ENCODE results near the gene CAVIN1.
A peak's percentile ranks its signal among the peaks of the same experiment; 100 is the strongest.
"Not testable (repeated sequence)": the region's sequence is repeated elsewhere in the genome, so short reads cannot be mapped to it uniquely, and the experiment has no call there.

CAVIN1 gene

DNA sequence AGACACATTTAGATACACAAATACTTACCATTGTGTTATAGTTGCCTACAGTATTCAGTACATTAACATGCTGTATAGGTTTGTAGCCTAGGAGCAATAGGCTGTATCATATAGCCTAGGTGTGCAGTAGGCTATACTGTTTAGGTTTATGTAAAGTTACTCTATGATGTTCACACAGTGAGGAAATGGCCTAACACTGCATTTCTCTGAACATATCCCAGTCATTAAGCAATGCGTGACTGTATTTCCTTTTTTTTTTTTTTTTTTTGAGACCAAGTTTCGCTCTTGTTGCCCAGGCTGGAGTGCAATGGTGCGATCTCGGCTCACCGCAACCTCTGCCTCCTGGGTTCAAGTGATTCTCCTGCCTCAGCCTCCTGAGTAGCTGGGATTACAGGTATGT is 5.1 kb downstream of the CAVIN1 start:
- not testable (repeated sequence) for H3K9me3 ChIP-seq (ENCODE audit: control insufficient read depth in 1 of 2, low read length in 2 of 2); H3K36me3 ChIP-seq (ENCODE audit: control insufficient read depth in 1 of 2, insufficient read depth in 2 of 2, low read length in 2 of 2); H3K27ac ChIP-seq (ENCODE audit: low read depth, low read length); H3K4me3 ChIP-seq (ENCODE audit: low read depth in 1 of 2, low read length in 2 of 2); H3K9ac ChIP-seq (ENCODE audit: low read depth in 1 of 2, low read length in 2 of 2)
- Histone ChIP-seq H3K27me3 (ENCODE audit: control insufficient read depth in 1 of 2, insufficient read depth in 2 of 2, low read length in 2 of 2) (peaks cover 12 to 13% of the 10 kb centered on the region in 2 donors), H3K4me1 (ENCODE audit: control insufficient read depth in 1 of 2, insufficient read depth in 2 of 2, low read length in 2 of 2) (peaks cover 0 to 11% of the 10 kb centered on the region in 2 donors)

DNA sequence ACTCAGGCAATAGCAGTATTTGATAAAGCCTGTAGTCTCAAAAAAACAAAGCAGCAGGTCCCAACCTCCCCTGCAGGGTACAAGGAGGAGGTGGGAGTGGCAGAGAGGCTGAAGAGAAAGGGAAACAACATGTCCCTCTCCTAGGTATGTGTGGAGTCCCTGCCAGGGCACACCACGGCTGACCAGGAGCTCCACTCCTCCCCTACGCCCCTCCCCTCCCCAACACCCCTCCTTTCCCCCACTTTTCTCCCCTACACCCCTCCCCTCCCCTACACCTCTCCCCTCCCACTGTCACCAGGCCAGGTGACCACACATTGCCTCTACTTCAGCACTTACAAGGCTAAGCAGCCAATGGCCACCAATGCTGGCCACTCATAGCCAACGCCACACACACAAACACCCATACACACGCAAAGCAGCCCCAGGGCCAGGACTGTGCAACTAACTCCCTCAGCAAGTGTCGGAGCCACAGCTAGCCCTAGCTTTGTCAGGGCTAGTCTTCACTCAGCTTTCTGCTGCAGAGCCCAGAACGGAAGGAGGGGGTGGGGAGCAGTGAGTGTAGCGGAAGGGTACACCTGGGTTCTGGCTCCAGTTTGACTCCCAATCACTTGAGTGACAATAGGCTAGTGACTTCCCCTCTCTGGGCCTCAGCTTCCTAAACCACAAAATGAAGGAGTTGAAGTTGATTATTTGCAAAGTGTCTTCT is 8.2 kb downstream of the CAVIN1 start:
- Histone ChIP-seq H3K36me3 (ENCODE audit: control insufficient read depth in 1 of 2, insufficient read depth in 2 of 2, low read length in 2 of 2) (no peaks in the 10 kb centered on the region), H3K9ac (ENCODE audit: low read depth in 1 of 2, low read length in 2 of 2) (no peak overlapping the region), H3K4me1 (ENCODE audit: control insufficient read depth in 1 of 2, insufficient read depth in 2 of 2, low read length in 2 of 2) (peaks cover 0 to 6% of the 10 kb centered on the region in 2 donors), H3K27me3 (ENCODE audit: control insufficient read depth in 1 of 2, insufficient read depth in 2 of 2, low read length in 2 of 2) (no peaks in the 10 kb centered on the region), H3K4me3 (ENCODE audit: low read depth in 1 of 2, low read length in 2 of 2) (peak overlapping the region in 1 of 2 donors; percentile 40), H3K27ac (ENCODE audit: low read depth, low read length) (no peak overlapping the region), H3K9me3 (ENCODE audit: control insufficient read depth in 1 of 2, low read length in 2 of 2) (no peaks in the 10 kb centered on the region)

DNA sequence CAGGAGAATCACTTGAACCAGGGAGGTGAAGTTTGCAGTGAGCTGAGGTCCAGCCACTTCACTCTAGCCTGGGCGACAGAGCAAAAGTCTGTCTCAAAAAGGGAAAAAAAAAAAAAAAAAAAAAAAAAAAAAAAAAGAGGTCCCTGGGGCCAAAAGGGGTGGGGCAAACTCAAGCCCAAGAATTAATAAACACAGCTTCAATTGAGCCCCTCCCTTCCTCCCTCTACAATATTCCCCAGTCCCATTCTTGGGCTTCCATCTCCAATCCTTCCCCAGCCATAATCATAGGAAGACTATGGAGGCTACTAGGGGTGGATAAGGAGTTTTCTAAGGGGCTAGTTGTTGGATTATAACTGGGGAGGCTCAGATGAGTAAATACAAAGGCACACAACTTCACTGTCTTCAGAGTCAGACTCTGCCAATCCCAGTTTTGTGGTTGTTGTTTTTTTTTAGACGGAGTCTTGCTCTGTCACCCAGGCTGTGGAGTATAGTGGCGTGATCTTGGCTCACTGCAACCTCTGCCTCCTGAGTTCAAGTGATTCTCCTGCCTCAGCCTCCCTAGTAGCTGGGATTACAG is 9.5 kb downstream of the CAVIN1 start:
- H3K9ac ChIP-seq (ENCODE audit: low read depth in 1 of 2, low read length in 2 of 2): no peak overlapping the region
- no peaks in the 10 kb centered on the region for H3K36me3 ChIP-seq (ENCODE audit: control insufficient read depth in 1 of 2, insufficient read depth in 2 of 2, low read length in 2 of 2)
- no peaks in the 10 kb centered on the region for H3K27me3 ChIP-seq (ENCODE audit: control insufficient read depth in 1 of 2, insufficient read depth in 2 of 2, low read length in 2 of 2)
- peaks cover 0 to 6% of the 10 kb centered on the region in 2 donors for H3K4me1 ChIP-seq (ENCODE audit: control insufficient read depth in 1 of 2, insufficient read depth in 2 of 2, low read length in 2 of 2)
- H3K9me3 ChIP-seq (ENCODE audit: control insufficient read depth in 1 of 2, low read length in 2 of 2): no peaks in the 10 kb centered on the region
- H3K4me3 ChIP-seq (ENCODE audit: low read depth in 1 of 2, low read length in 2 of 2): no peak overlapping the region
- no peak overlapping the region for H3K27ac ChIP-seq (ENCODE audit: low read depth, low read length)

DNA sequence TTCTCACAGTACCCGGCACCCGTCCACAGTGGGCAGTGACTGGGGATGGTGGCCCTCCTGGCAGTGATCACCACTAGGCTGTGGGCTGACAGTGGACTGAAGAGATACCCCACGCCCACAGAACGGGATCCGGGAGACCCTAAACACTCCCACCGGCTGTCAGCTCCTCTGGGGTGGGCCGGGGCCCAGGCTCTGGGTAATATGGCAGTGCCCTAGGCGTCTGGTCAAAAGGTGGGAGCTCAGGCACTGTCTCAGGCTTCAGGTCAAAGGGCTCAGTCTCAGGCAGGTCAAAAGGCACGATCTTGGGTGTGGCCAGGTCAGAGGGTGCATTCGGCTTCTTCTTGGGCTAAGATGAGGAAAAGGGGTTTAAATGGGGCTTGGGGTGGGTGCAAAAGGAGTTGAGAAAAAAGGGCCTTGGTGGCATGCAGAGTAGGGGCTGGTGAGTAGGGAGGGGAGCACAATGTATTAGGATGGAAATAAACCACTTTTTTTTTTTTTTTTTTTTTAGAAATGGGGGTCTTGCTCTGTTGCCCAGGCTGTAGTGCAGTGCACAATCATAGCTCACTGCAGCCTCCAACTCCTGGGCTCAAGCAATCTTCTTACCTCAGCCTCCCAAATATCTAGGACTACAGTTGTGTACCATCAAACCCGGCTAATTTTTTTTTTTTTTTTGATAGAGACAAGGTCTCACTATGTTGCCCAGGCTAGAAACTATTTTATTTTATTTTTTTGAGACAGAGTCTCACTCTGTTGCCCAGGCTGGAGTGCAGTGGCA is 11.0 kb downstream of the CAVIN1 start:
- H3K4me3 ChIP-seq (ENCODE audit: low read depth in 1 of 2, low read length in 2 of 2): no peak overlapping the region
- H3K9ac ChIP-seq (ENCODE audit: low read depth in 1 of 2, low read length in 2 of 2): no peak overlapping the region
- H3K27ac ChIP-seq (ENCODE audit: low read depth, low read length): no peak overlapping the region
- H3K36me3 ChIP-seq (ENCODE audit: control insufficient read depth in 1 of 2, insufficient read depth in 2 of 2, low read length in 2 of 2): no peaks in the 10 kb centered on the region
- peaks cover 6 to 7% of the 10 kb centered on the region in 2 donors for H3K4me1 ChIP-seq (ENCODE audit: control insufficient read depth in 1 of 2, insufficient read depth in 2 of 2, low read length in 2 of 2)
- no peaks in the 10 kb centered on the region for H3K27me3 ChIP-seq (ENCODE audit: control insufficient read depth in 1 of 2, insufficient read depth in 2 of 2, low read length in 2 of 2)
- H3K9me3 ChIP-seq (ENCODE audit: control insufficient read depth in 1 of 2, low read length in 2 of 2): no peaks in the 10 kb centered on the region

DNA sequence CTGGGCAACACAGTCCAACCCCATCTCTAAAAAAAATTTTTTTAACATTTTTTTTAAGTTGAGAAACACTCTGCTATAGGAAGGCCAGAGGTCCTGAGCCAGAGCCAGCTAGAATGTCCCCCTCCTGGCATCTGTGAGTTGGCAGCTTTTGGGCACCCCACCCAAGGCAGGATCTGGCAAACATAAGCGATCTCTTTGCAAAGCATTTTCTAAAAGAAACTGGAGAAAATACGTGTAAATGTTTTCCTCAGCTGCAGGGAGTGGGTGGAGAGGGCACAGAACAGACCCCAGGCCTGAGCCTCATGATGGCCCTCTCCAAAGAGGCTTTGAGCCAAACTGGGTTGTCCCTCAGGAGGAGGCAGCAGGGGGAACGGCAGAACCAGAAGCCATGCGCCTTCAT is 11.7 kb downstream of the CAVIN1 start:
- H3K27ac ChIP-seq (ENCODE audit: low read depth, low read length): no peak overlapping the region
- no peaks in the 10 kb centered on the region for H3K27me3 ChIP-seq (ENCODE audit: control insufficient read depth in 1 of 2, insufficient read depth in 2 of 2, low read length in 2 of 2)
- peaks cover 6 to 10% of the 10 kb centered on the region in 2 donors for H3K4me1 ChIP-seq (ENCODE audit: control insufficient read depth in 1 of 2, insufficient read depth in 2 of 2, low read length in 2 of 2)
- no peaks in the 10 kb centered on the region for H3K9me3 ChIP-seq (ENCODE audit: control insufficient read depth in 1 of 2, low read length in 2 of 2)
- no peak overlapping the region for H3K4me3 ChIP-seq (ENCODE audit: low read depth in 1 of 2, low read length in 2 of 2)
- no peaks in the 10 kb centered on the region for H3K36me3 ChIP-seq (ENCODE audit: control insufficient read depth in 1 of 2, insufficient read depth in 2 of 2, low read length in 2 of 2)
- no peak overlapping the region for H3K9ac ChIP-seq (ENCODE audit: low read depth in 1 of 2, low read length in 2 of 2)

DNA sequence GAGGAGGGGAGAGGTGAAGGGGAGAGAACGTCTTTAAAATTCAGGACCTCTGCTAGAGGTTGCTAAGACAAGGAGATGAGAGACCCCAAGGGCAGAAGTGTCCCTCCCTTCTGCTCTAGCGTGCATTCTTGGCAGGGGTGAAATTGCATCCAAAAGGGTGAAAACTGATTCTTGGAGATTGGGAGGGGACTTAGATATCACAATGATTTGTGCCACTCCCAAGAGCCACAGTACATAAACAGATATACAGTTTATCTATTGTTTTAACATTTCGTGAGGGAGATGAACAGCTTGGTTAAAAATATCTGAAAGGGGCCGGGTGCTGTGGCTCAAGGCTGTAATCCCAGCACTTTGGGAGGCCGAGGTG is 12.8 kb downstream of the CAVIN1 start:
- no peak overlapping the region for H3K27ac ChIP-seq (ENCODE audit: low read depth, low read length)
- H3K4me3 ChIP-seq (ENCODE audit: low read depth in 1 of 2, low read length in 2 of 2): no peak overlapping the region
- no peaks in the 10 kb centered on the region for H3K27me3 ChIP-seq (ENCODE audit: control insufficient read depth in 1 of 2, insufficient read depth in 2 of 2, low read length in 2 of 2)
- H3K9ac ChIP-seq (ENCODE audit: low read depth in 1 of 2, low read length in 2 of 2): no peak overlapping the region
- peaks cover 5 to 10% of the 10 kb centered on the region in 2 donors for H3K4me1 ChIP-seq (ENCODE audit: control insufficient read depth in 1 of 2, insufficient read depth in 2 of 2, low read length in 2 of 2)
- H3K36me3 ChIP-seq (ENCODE audit: control insufficient read depth in 1 of 2, insufficient read depth in 2 of 2, low read length in 2 of 2): no peaks in the 10 kb centered on the region
- H3K9me3 ChIP-seq (ENCODE audit: control insufficient read depth in 1 of 2, low read length in 2 of 2): no peaks in the 10 kb centered on the region

DNA sequence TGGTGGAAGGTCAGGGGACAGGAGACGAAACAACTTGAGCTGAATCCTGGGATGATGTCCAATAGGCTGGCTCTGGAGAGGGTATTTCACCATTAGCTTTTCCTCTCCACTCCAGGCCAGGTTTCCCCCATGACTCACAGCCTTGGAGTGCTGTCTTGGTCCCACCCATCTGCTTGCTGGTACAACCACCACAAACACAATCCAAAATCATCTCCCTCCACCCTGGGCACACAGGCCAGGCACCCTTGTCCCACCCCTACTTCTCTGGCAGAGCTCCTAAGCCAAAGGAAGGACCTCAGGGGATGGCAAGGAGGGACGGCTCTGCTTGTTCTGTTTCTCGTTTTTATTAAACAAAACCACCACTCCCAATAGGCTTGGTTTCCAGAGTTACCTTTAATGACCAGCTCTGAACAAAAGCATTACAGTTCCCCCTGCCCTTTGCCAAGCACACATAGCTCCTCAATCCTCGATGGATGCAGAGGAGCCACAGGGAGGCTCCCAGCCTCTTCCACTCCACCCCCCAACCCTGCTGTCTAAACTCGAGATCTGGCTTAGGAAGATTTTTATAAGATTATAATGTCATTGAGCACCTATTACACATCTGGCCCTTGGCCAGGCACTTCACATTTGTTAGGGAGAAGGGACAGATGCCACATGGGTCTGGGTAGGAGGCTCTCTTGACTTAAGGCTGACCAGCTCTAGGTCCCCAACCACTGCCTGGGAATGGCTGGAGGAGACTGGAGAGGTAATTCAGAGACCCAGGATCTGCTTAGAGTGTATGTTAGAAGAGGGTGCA is 13.3 kb downstream of the CAVIN1 start:
- no peaks in the 10 kb centered on the region for H3K36me3 ChIP-seq (ENCODE audit: control insufficient read depth in 1 of 2, insufficient read depth in 2 of 2, low read length in 2 of 2)
- H3K27me3 ChIP-seq (ENCODE audit: control insufficient read depth in 1 of 2, insufficient read depth in 2 of 2, low read length in 2 of 2): no peaks in the 10 kb centered on the region
- H3K27ac ChIP-seq (ENCODE audit: low read depth, low read length): peak overlapping the region; percentile 10
- H3K9ac ChIP-seq (ENCODE audit: low read depth in 1 of 2, low read length in 2 of 2): no peak overlapping the region
- H3K4me3 ChIP-seq (ENCODE audit: low read depth in 1 of 2, low read length in 2 of 2): no peak overlapping the region
- peaks cover 0 to 10% of the 10 kb centered on the region in 2 donors for H3K4me1 ChIP-seq (ENCODE audit: control insufficient read depth in 1 of 2, insufficient read depth in 2 of 2, low read length in 2 of 2)
- H3K9me3 ChIP-seq (ENCODE audit: control insufficient read depth in 1 of 2, low read length in 2 of 2): no peaks in the 10 kb centered on the region

DNA sequence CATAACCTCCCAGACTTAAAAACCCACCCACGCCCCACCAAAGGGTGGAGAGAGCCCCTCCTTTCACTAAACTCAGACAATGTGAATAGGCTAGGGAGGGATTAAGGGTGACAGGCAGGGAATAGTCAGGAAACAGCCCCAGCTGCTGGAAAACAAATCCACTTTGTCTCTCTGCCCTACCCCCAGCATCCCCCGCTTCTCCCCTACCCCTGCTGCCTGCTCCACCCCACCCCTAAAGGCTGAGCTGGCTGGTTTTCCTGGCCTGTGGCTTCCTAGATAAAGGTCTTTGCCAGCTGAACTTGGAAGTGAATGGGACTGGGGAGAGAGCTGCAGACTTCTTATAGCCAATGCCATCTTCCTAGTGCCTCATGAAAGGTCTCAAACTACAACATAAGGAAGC is 15.0 kb downstream of the CAVIN1 start:
- no peaks in the 10 kb centered on the region for H3K27me3 ChIP-seq (ENCODE audit: control insufficient read depth in 1 of 2, insufficient read depth in 2 of 2, low read length in 2 of 2)
- H3K27ac ChIP-seq (ENCODE audit: low read depth, low read length): no peak overlapping the region
- H3K4me3 ChIP-seq (ENCODE audit: low read depth in 1 of 2, low read length in 2 of 2): no peak overlapping the region
- peaks cover 0 to 13% of the 10 kb centered on the region in 2 donors for H3K4me1 ChIP-seq (ENCODE audit: control insufficient read depth in 1 of 2, insufficient read depth in 2 of 2, low read length in 2 of 2)
- H3K9me3 ChIP-seq (ENCODE audit: control insufficient read depth in 1 of 2, low read length in 2 of 2): no peaks in the 10 kb centered on the region
- no peaks in the 10 kb centered on the region for H3K36me3 ChIP-seq (ENCODE audit: control insufficient read depth in 1 of 2, insufficient read depth in 2 of 2, low read length in 2 of 2)
- H3K9ac ChIP-seq (ENCODE audit: low read depth in 1 of 2, low read length in 2 of 2): no peak overlapping the region

DNA sequence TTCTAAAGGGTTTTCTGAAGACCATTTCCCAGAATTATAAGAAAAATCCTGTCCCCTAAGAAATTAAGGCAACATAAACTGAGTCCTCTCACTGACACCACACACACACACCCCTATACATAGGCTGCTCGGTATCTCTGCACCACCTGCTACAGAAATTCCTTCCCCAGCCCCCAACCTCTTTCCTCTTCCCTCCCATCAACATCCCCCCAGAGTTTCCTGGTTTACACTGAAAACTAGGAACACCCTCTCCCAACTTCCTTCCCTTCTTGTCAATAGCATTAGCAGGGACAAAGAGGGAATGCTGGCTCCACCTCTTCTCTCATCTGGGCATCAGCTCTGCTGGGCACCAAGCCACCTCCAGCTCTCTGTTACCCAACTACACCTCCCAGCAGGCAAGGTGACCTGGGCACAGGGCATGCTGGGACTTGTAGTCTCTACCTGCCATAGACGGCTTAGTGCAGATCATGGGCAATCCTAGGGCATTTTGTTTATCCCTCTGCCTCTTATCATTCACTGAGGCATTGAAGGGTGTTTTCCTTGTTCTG is 15.7 kb downstream of the CAVIN1 start:
- H3K36me3 ChIP-seq (ENCODE audit: control insufficient read depth in 1 of 2, insufficient read depth in 2 of 2, low read length in 2 of 2): no peaks in the 10 kb centered on the region
- H3K4me1 ChIP-seq (ENCODE audit: control insufficient read depth in 1 of 2, insufficient read depth in 2 of 2, low read length in 2 of 2): peaks cover 6 to 20% of the 10 kb centered on the region in 2 donors
- H3K27ac ChIP-seq (ENCODE audit: low read depth, low read length): no peak overlapping the region
- no peaks in the 10 kb centered on the region for H3K27me3 ChIP-seq (ENCODE audit: control insufficient read depth in 1 of 2, insufficient read depth in 2 of 2, low read length in 2 of 2)
- no peak overlapping the region for H3K9ac ChIP-seq (ENCODE audit: low read depth in 1 of 2, low read length in 2 of 2)
- no peak overlapping the region for H3K4me3 ChIP-seq (ENCODE audit: low read depth in 1 of 2, low read length in 2 of 2)
- no peaks in the 10 kb centered on the region for H3K9me3 ChIP-seq (ENCODE audit: control insufficient read depth in 1 of 2, low read length in 2 of 2)

All from duodenal mucosa (tissue), 2 donors.